GM06990 (cell line): ENCODE measurements around the gene ASCC3.

Experiments used
- DNase-seq: peaks from one replicate; pipeline ENCODE4 v3.0.0-alpha.2; 2011; ENCODE audit not compliant: insufficient read length; ENCODE audit errors: extremely low read depth
- H3K27me3 ChIP-seq: replicated peaks from 2 replicates; pipeline ENCODE4 v1.6.0; 2011; ENCODE audit warnings: low read length; ENCODE audit not compliant: control insufficient read depth, insufficient read depth
- H3K36me3 ChIP-seq: 2 replicates; pipeline ENCODE4 v1.5.1; 2011; ENCODE audit warnings: low read length; ENCODE audit not compliant: control insufficient read depth, insufficient read depth
- H3K4me3 ChIP-seq: replicated peaks from 2 replicates; pipeline ENCODE4 v1.5.1; 2011; ENCODE audit warnings: low read depth, mild to moderate bottlenecking, control low read depth, low read length
- CTCF ChIP-seq: IDR thresholded peaks from 2 replicates; pipeline ENCODE4 v1.5.1; 2011; ENCODE audit warnings: low read length, control low read depth, mild to moderate bottlenecking, inconsistent platforms; ENCODE audit not compliant: insufficient read depth, poor library complexity, severe bottlenecking

The ASCC3 gene

GRCh38 chr6:100731411-100731810 is 149.7 kb downstream of the ASCC3 start:
- Histone ChIP-seq H3K36me3 (no peaks in the 10 kb centered on the region; the same call in 1 of the 2 replicates), H3K27me3 (no peaks in the 10 kb centered on the region), H3K4me3 (no peak overlapping the region)
- no peak for DNase-seq
- TF ChIP-seq CTCF, result no peak

- no peak for TF ChIP-seq CTCF
- no peaks in the 10 kb centered on the region; the same call in 1 of the 2 replicates for H3K36me3 ChIP-seq
- no peak overlapping the region for H3K4me3 ChIP-seq
- no peak for DNase-seq
- no peaks in the 10 kb centered on the region for H3K27me3 ChIP-seq
Observed at GRCh38 chr6:100730001-100730980, 150.8 kb downstream of the ASCC3 start.

GRCh38 chr6:100726666-100727065 is 154.5 kb downstream of the ASCC3 start:
- no peak for TF ChIP-seq CTCF
- no peak for DNase-seq
- H3K36me3 ChIP-seq, result no peaks in the 10 kb centered on the region; the same call in 1 of the 2 replicates
- H3K4me3 ChIP-seq, result no peak overlapping the region
- H3K27me3 ChIP-seq, result no peaks in the 10 kb centered on the region

GRCh38 chr6:100724696-100725095 is 156.4 kb downstream of the ASCC3 start:
- no peaks in the 10 kb centered on the region; the same call in 1 of the 2 replicates for H3K36me3 ChIP-seq
- H3K27me3 ChIP-seq, result no peaks in the 10 kb centered on the region
- no peak for TF ChIP-seq CTCF
- no peak overlapping the region for H3K4me3 ChIP-seq
- no peak for DNase-seq

- no peak for DNase-seq
- no peak for TF ChIP-seq CTCF
- H3K27me3 ChIP-seq, result no peaks in the 10 kb centered on the region
- H3K36me3 ChIP-seq, result no peaks in the 10 kb centered on the region; the same call in 1 of the 2 replicates
- no peak overlapping the region for H3K4me3 ChIP-seq
Observed at GRCh38 chr6:100724222-100724621, 156.9 kb downstream of the ASCC3 start.
